GM12878 (cell line): ENCODE results near the gene THBD. TPM values are rescaled to one million over a fixed set of nuclear protein-coding genes. Genes with fewer than 3 reads are reported as not detected.

Experiments used
- ATAC-seq: fragments of 200-7000 bp; cut with Tn5 transposase; 3 replicates; pipeline ENCODE4 v1.9.1; 2020; ENCODE audit warnings: mild to moderate bottlenecking, moderate library complexity
- BruUV-seq: library from RNA; stranded (reverse); fragments of 400-500 nt; replicated peaks from 2 replicates; lab custom pipeline; 2021; lab: Mats Ljungman, UMichigan
- CTCF ChIA-PET: fragments of 300-600 bp; sonication (Branson Sonifier 250); formaldehyde crosslinking; extraction: SDS; loops from one replicate; lab custom pipeline; 2021; ENCODE audit warnings: inconsistent platforms; lab: Yijun Ruan, JAX
- POLR2A ChIA-PET: fragments of 350-600 bp; formaldehyde crosslinking; extraction: SDS; loops from one replicate; lab custom pipeline; 2021; ENCODE audit warnings: inconsistent platforms; lab: Charles Lee
- RAD21 ChIA-PET: fragments of 300-600 bp; sonication (Branson Sonifier 250); formaldehyde crosslinking; loops from one replicate; lab custom pipeline; 2023; ENCODE audit warnings: antibody characterized with exemption; ENCODE audit not compliant: unreplicated experiment; lab: Charles Lee
- SMC1A ChIA-PET: fragments of 300-600 bp; sonication (Branson Sonifier 250); formaldehyde crosslinking; loops from one replicate; lab custom pipeline; 2023; ENCODE audit not compliant: unreplicated experiment, uncharacterized antibody; lab: Charles Lee
- DNase-seq: peaks from one replicate; pipeline ENCODE4 v3.0.0-alpha.2; 2011; ENCODE audit warnings: low read depth, low spot score
- FAIRE-seq: peaks from 3 replicates; lab custom pipeline; 2011; peaks lifted over from hg19 to GRCh38; lab: Jason Lieb, UNC
- H2AFZ ChIP-seq: 2 replicates; pipeline ENCODE4 v1.6.0; 2011; ENCODE audit warnings: low read depth, low read length, control low read depth; ENCODE audit not compliant: control insufficient read depth
- H3K27ac ChIP-seq: 2 replicates; pipeline ENCODE4 v1.5.1; 2011; ENCODE audit warnings: control low read depth; ENCODE audit not compliant: control insufficient read depth, insufficient read depth
- H3K27me3 ChIP-seq, 2 experiments: replicated peaks in 1 of 2; 2 replicates each; pipeline versions ENCODE4 v1.6.0 to v1.6.1; 2011; ENCODE audit warnings: low read length in 1 of 2; ENCODE audit not compliant: control insufficient read depth in 2 of 2, insufficient read depth in 2 of 2
- H3K36me3 ChIP-seq, 2 experiments: 2 replicates each; pipeline ENCODE4 v1.5.1; 2011; ENCODE audit warnings: low read length in 1 of 2; ENCODE audit not compliant: control insufficient read depth in 2 of 2, insufficient read depth in 2 of 2
- H3K4me1 ChIP-seq: 2 replicates; pipeline ENCODE4 v1.6.1; 2011; ENCODE audit warnings: mild to moderate bottlenecking, low read length, moderate library complexity, mixed read lengths; ENCODE audit not compliant: control insufficient read depth, insufficient read depth
- H3K4me2 ChIP-seq: 2 replicates; pipeline ENCODE4 v1.6.0; 2011; ENCODE audit warnings: control low read depth; ENCODE audit not compliant: control insufficient read depth, insufficient read depth
- H3K4me3 ChIP-seq: fragments of 200-600 bp; sonication (generic); 2 replicates; pipeline ENCODE4 v1.5.1; 2016
- H3K79me2 ChIP-seq: 2 replicates; pipeline ENCODE4 v1.6.0; 2011; ENCODE audit warnings: low read length; ENCODE audit not compliant: control insufficient read depth, insufficient read depth
- H3K9ac ChIP-seq: 2 replicates; pipeline ENCODE4 v1.8.0; 2011; ENCODE audit warnings: low read length, control low read depth, mixed read lengths; ENCODE audit not compliant: control insufficient read depth, insufficient read depth
- H3K9me3 ChIP-seq: replicated peaks from 3 replicates; pipeline ENCODE4 v1.5.1; 2011; ENCODE audit warnings: mild to moderate bottlenecking, low read length; ENCODE audit not compliant: control insufficient read depth, insufficient read depth
- H4K20me1 ChIP-seq: 2 replicates; pipeline ENCODE4 v1.6.0; 2011; ENCODE audit not compliant: control insufficient read depth, insufficient read depth
- ATF7 ChIP-seq: fragments of 450-650 bp; IDR thresholded peaks from 2 replicates; pipeline ENCODE4 v1.6.1; 2016; ENCODE audit warnings: low read depth, mild to moderate bottlenecking
- BCL11A ChIP-seq: IDR thresholded peaks from 2 replicates; pipeline ENCODE4 v1.6.1; 2011; ENCODE audit warnings: low read depth, low read length
- BCLAF1 ChIP-seq: fragments of 450-650 bp; IDR thresholded peaks from 2 replicates; pipeline ENCODE4 v1.6.1; 2017; ENCODE audit warnings: antibody characterized with exemption, mild to moderate bottlenecking, moderate library complexity
- CHD2 ChIP-seq: IDR thresholded peaks from 2 replicates; pipeline ENCODE4 v1.6.1; 2011; ENCODE audit warnings: low read depth, low read length, improper control_type of control experiment, borderline replicate concordance
- ESRRA ChIP-seq: IDR thresholded peaks from 2 replicates; pipeline ENCODE4 v1.6.1; 2012; ENCODE audit warnings: mild to moderate bottlenecking, low read length, improper control_type of control experiment
- ETV6 ChIP-seq, 2 experiments: fragments of 450-650 bp in 1 of 2; IDR thresholded peaks in 1 of 2; conservative IDR thresholded peaks in 1 of 2; 2 replicates each; pipeline ENCODE4 v1.6.1; 2014; ENCODE audit warnings: antibody characterized with exemption in 1 of 2, borderline replicate concordance in 1 of 2, low read depth in 1 of 2, mild to moderate bottlenecking in 1 of 2, moderate library complexity in 1 of 2
- JUND ChIP-seq: IDR thresholded peaks from 2 replicates; pipeline ENCODE4 v1.6.1; 2012; ENCODE audit warnings: low read depth, mild to moderate bottlenecking, low read length, improper control_type of control experiment, moderate library complexity
- MEF2A ChIP-seq: IDR thresholded peaks from 2 replicates; pipeline ENCODE4 v1.6.1; 2011; ENCODE audit warnings: low read depth, mild to moderate bottlenecking, low read length, moderate library complexity; ENCODE audit not compliant: insufficient read depth
- MLLT1 ChIP-seq: fragments of 450-650 bp; IDR thresholded peaks from 2 replicates; pipeline ENCODE4 v1.6.1; 2016; ENCODE audit warnings: mild to moderate bottlenecking
- MYC ChIP-seq: IDR thresholded peaks from 2 replicates; pipeline ENCODE4 v1.6.1; 2011; ENCODE audit warnings: mild to moderate bottlenecking, low read length, moderate library complexity, inconsistent platforms; ENCODE audit not compliant: insufficient read depth, insufficient replicate concordance, insufficient read length, severe bottlenecking
- PBX3 ChIP-seq: IDR thresholded peaks from 2 replicates; pipeline ENCODE4 v1.6.1; 2011; ENCODE audit warnings: mild to moderate bottlenecking, low read depth, low read length, moderate library complexity; ENCODE audit not compliant: insufficient replicate concordance
- SP1 ChIP-seq: IDR thresholded peaks from one replicate; pipeline ENCODE4 v1.6.1; 2011; ENCODE audit warnings: low read depth, low read length
- SREBF1 ChIP-seq: IDR thresholded peaks from 2 replicates; pipeline ENCODE4 v1.6.1; 2012; ENCODE audit warnings: mild to moderate bottlenecking, low read length
- WGBS: methylation state at CpG from one replicate; pipeline ENCODE4 v1.1.6; 2016; ENCODE audit warnings: low lambda C conversion rate; ENCODE audit not compliant: insufficient replicate concordance, insufficient coverage; ENCODE audit errors: missing lambda C conversion rate; 5-methylcytosine and 5-hydroxymethylcytosine counted together
- in situ Hi-C: fragments of 300-500 bp; cut with MboI; formaldehyde crosslinking; loops from 9 replicates; pipeline ENCODE4 v1.14.3; 2018; ENCODE audit warnings: mixed read lengths
- intact Hi-C: fragments of 100-400 bp; cut with micrococcal nuclease; formaldehyde crosslinking; loops from one replicate; pipeline ENCODE4 v1.14.2; 2022; ENCODE audit not compliant: unreplicated experiment
- polyA plus RNA-seq, 11 experiments: library from polyadenylated mRNA; depleted of rRNA in 4 of 11; unstranded in 6 of 11; stranded (reverse) in 5 of 11; fragments of >200 nt; fragmentation: Nextera tagmentation in 4 of 11; fragmentation: Illumina TruSeq in 1 of 11; extraction: Ambion mirVana in 4 of 11; extraction: Trizol in 1 of 11; gene quantifications; 1 replicate in 1 of 11; 2 replicates in 10 of 11; pipeline versions ENCODE4 v1.2.1 to v1.2.3, GENCODE V29; 2011 to 2016; ENCODE audit warnings: inconsistent platforms in 2 of 11, missing spikeins in 2 of 11, low read depth in 1 of 11
- total RNA-seq, 4 experiments: library from RNA; depleted of rRNA in 3 of 4; stranded (reverse); fragments of >200 nt in 3 of 4; fragmentation: Illumina TruSeq in 1 of 4; extraction: Trizol in 1 of 4; gene quantifications; 2 replicates each; pipeline versions ENCODE4 v1.2.1 to v1.2.3, GENCODE V29; 2013 to 2021

The THBD gene
- total and polyA plus RNA-seq, 10 of the 15 experiments (the other 5 are each of a cell fraction or from before 2014, with no cell fraction given): not detected

- TF ChIP-seq PBX3: no peak
- TF ChIP-seq, all 136 proteins: peak for 0
Observed at GRCh38 chr20:23042270-23042669, 7.2 kb downstream of the THBD start (continued).

- no peak overlapping the region for H3K4me3 ChIP-seq
- in situ Hi-C loops (no loop called here), intact Hi-C loops (no loop called here)
- no peaks in the 10 kb centered on the region for H3K79me2 ChIP-seq
- ChIA-PET RAD21 (no interaction called here), CTCF (no interaction called here), SMC1A (no interaction called here), POLR2A (no interaction called here)
- H3K27me3 ChIP-seq: peaks cover 0 to 3% of the 10 kb centered on the region in 2 experiments; a peak in 1 of 4 replicates
- FAIRE-seq (no peak), ATAC-seq (no peak), DNase-seq (no peak)
- H4K20me1 ChIP-seq: no peaks in the 10 kb centered on the region
- no peak overlapping the region for H3K9ac ChIP-seq
- H3K27ac ChIP-seq: no peak overlapping the region
- H3K36me3 ChIP-seq: no peaks in the 10 kb centered on the region
- H3K9me3 ChIP-seq: no peaks in the 10 kb centered on the region
- TF ChIP-seq SREBF1 (no peak), ESRRA (no peak), ATF7 (no peak), CHD2 (no peak), MLLT1 (no peak), ETV6 (conservative IDR thresholded peaks at IDR 0.05 in 1 of 2, IDR thresholded peaks at IDR 0.05 in 1 of 2; ENCODE audit: borderline replicate concordance in 1 of 2, low read depth in 1 of 2) (no peak), SP1 (no peak), MYC (no peak), BCL11A (no peak), BCLAF1 (no peak), JUND (no peak), MEF2A (no peak)
- 0% methylated on average over 3 of the region's 3 CpGs for WGBS
- BruUV-seq: no TSS peak
- no peak overlapping the region for H3K4me2 ChIP-seq
- H2AFZ ChIP-seq: no peak overlapping the region
- H3K4me1 ChIP-seq: no peaks in the 10 kb centered on the region
Observed at GRCh38 chr20:23039885-23040508, 9.5 kb downstream of the THBD start.
